TTC549 (cell line): ENCODE measurements around the gene GINS2.

ENCODE experiments used
- FAIRE-seq: peaks from 2 replicates; lab custom pipeline; 2012; peaks lifted over from hg19 to GRCh38; lab: Jason Lieb, UNC

The GINS2 gene

DNA sequence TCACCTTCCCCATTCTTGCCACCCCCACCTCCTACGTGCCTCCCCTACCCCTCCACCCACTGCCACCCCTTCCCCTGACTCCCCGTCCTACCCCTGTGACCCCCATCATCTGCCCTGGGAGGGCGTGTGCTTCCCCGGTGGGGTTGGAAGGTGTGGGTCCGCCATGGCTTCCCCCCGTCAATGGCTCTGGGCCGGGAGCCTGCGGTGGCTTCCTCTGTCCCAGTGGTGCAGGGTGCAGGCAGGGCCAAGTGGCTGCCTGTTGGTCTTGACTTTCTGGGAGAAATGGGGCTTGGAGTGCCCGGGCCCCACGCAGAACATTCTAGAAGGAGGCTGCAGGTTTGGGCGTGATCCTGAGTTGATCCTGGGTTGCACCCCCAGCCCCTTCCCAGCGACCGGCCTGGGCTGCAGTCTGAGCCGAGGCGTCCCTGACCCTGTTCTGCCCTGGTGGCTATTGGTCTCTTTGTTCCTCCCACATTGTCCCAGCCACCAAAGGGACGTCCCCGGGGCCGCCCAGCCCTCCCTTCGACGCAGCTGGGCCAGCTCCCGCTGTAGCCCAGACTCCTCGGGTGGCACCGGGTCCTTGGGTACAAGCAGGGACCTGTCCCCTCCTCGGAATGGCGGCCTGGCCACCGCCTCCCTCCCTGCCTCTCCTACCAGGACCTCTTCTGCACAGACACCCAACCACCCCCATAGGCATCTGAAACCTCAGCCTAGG, 49.9 kb downstream of the GINS2 start:
- no peak for FAIRE-seq

DNA sequence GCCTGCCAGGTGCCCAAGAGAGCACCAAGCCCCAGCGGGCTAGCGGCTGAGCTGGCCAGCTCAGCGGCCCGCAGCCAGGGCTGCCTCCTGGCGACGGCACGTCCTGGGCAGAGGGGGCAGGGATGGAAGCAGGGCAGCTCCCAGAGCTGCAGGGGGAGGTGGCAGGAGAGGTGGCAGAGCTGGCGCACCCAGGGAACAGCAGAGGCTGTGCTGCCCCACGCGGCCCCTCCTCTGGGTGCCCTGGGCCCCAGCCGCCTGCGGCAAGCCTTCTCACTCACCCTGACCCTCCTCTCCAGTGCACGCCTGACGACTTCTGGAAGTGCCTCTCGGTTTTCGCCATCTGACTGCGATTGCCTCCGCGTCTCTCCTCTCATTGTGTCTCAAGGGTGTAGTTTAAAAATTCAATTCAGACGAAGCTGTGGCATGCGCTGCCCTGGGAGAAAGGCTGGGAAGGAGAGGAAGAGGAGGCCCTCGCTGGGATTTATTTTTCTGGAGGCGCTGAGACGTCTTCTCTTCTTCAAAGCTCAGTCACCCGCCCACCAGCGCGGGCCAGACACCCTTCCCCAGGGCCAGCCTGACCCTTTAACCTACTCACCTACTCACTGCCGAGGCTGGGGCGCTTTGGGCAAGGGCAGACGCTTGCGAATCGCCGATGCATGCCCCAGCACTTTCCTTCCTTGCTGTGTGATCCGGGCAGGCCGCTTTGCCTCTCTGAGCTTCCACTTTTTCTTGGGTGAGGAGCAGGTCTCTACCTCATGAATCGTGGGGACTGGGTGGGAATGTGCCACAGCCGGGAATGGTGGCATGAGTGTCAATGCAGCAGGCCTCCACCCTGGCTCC, 50.7 kb downstream of the GINS2 start:
- no peak for FAIRE-seq

DNA sequence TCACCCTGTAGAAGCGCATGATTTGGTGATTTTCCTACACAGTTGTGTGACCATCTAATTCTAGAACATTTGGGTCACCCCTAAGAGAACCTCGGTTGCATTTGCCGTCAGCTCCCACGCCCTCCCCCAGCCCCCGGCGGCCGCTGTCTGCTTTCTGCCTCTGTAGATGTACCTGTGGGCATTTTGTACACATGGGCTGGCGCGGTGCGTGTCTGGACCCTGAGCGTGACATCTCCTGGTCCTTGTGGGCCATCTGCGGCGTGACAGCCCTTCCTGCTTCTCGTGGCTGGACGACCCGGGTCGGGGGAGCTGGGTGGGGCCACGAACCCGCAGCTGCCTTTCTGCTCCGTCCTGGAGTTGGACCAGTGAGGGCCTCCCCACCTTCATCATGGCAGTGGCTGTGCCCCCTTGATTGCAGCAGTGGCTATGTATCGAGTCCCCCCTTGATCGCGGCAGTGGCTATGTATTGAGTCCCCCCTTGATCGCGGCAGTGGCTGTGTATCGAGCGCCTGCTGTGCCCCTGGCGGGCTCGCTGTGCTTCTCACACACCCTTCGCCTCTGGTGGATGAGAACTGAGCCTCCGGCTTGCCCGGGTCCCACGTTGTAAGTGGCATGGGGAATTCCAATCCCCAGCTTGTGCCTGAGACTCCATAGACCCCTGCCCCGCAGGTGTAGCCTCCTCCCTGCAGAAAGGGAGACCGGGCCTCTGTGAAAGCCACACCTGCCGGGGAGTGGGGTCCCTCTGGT, 51.5 kb downstream of the GINS2 start:
- FAIRE-seq: no peak

DNA sequence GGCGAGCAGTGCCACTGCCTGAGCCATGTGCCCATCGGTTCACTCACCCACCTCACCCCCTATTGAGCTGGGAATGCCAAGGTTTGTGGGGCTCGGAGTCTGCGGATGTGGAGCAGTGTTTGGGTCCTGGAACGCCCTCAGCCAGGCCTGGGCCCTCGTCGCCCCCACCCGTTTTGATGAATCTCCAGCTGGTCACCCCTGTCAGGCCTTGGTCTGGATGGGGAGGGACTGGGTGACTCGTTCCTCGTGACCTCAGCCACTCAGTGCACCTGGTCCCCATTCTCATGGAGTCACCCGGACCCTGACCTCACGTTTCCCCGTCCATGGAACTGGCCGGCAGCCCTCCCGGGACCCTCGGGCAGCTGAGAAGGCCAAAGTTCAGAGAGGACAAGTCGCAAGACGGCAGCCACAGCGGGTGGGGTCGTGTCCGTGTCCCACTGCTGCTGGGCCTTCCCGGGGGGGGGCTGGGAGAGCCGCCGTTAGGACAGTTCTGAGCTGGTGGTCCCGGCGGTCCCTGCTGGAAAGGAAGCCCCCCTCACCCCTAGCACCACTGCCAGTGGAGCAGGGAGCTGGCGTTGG, 52.4 kb downstream of the GINS2 start:
- FAIRE-seq: no peak

DNA sequence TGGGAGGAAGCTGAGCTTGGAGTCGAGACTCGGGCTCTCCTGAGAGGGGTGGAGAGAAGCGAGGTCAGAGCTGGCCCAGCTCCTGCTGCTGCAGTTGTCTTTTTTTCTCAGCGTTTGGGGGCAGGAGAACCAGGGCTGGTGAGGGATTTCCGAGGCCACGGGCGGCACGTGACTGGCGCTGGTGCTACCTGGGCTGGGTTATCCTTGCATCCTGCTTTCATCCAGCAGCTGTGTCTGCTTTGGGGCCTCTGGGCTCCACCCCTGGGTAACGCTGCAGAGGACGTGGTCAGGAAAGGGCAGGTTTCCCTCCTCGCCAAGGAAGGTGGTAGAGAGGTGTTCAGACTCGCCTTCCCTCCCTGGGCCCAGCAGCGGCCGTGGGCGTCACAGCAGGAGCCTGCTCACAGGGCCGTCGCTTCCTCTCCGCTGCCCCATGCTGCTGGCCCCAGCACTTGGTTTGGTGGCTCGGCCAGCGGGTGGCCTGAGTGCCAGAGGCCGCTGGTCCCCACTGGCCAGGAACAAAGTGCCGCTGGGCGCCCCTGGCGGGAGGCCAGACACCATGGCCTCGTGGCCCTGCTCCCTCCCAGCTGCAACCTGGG, 53.1 kb downstream of the GINS2 start:
- no peak for FAIRE-seq

DNA sequence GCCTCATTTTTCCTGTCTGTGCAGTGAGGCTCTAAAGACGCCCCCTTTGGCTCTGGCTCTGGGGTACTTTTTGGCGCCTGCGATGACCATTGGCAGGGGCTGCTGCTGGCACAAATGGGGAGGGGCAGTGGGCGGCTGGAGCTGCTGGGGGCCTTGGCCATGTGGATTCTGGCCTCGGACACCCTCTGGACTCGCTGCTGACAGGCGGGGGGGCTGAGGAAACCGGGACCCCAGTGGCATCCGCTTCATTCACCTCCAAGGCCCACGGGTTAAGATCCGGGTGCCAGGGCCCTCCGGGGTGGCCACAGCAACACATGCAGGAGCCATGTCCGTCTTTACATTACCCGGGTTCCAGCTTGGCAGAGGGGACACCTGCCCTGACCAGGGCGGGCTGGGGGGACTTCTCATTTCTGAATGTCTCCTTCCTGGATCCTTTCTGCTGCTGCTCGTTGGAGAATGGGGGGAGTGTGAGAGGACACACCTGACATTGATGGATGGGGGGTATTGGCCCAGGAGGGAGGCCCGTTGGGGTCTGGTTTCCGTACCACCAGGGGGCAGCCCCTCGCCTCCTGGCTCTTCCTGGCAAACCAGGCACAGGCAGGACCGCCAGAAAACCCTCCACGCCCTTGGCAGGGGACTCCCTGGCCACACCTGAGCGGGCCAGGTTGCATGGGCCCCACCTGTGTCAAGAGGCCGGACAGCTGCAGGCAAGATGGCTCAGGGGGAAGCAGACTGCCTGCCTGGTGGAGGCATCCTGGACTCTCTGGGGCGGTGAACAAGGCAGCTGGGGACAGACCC, 53.8 kb downstream of the GINS2 start:
- FAIRE-seq: no peak

DNA sequence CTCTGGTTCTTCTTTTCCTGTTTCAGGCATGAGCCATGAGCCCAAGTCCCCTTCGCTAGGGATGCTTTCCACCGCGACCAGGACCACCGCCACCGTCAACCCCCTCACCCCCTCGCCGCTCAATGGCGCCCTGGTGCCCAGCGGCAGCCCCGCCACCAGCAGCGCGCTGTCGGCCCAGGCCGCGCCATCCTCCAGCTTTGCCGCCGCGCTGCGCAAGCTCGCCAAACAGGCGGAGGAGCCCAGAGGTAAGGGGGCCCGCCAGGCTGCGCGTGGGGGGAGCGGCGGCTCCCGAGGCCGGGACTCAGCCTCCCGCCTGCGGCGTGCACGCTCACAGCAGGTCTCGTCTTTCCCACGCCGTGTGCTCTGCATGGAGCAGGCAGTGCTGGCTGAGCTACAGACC, 54.9 kb downstream of the GINS2 start:
- FAIRE-seq: no peak

DNA sequence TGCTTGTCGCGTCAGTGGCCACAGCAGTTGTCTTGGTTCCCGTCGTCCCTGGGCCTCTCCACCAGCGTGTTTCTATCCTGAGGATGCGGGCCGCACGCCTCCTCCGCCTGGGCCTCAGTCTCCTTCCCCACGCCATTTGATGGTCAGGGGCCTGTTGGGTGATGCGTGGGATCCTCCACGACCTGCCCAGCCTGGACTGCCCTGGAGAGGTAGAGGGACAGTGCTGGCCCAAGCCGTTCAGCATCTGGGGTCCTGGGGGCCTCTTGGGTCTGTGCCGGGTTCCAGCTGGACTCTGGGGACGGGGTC, 55.4 kb downstream of the GINS2 start:
- no peak for FAIRE-seq

DNA sequence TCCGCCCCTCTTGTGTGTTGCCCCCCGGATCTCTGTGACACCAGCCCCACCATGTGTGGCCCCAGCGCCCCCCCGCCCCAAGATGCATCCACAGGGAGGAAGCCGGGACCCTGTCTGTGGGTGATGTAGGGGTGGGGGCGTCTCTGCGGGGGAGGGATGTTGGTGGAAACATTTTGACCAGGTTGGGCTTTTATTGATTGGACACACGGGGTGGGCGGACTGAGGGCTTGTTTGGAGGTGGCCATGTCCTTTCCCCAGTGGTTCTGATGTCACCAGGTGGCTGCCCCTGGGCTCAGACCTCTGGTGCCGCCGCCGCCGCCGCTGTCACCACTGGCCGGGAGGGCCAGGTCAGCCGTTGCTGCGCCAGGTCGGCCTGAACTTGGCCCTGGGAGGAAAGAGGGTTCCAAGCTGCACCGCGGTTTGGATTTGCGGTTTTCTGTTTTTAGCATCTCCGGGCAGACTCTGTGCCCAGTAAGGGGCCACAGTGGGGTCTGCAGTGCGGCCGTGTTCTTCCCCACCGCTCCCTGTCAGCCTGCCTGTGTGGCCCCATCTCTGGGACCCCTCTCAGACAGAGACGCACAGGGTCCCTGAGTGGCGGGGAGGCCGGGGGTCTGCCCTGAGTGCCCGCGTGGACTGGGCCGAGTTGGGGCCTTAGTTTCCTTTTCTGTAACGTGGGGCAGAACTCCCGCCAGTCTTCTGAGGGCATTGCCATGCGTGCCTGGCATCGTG, 55.9 kb downstream of the GINS2 start:
- FAIRE-seq: no peak

DNA sequence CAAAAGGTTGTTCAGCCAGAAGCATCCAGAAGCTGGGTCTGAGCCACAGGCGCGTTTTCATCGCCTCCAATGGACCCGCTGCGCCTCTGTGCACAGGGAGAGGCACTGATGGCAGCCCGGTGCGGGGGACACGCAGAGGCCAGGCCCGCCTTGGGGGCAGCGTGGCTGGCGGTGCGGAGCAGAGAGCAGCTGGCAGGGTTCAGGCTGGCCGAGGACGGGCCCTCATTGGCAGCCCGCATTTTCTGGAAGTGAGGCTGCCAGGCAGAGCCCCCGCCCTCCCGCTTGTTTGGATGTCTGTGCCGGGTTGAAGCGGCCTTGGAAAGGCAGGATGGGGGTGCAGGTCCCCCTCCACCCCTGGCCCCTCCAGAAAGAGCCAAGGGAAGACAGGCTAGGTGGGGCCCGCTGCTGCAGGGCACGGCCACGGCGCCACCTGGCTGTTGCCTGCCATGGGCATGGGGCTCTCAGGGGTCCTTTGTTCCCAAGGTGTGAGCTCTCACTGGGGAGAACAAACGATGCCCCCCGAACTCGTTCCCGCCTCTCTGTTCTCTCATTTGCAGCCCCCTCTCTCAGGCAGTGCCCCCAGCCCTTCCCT, 56.9 kb downstream of the GINS2 start:
- no peak for FAIRE-seq

DNA sequence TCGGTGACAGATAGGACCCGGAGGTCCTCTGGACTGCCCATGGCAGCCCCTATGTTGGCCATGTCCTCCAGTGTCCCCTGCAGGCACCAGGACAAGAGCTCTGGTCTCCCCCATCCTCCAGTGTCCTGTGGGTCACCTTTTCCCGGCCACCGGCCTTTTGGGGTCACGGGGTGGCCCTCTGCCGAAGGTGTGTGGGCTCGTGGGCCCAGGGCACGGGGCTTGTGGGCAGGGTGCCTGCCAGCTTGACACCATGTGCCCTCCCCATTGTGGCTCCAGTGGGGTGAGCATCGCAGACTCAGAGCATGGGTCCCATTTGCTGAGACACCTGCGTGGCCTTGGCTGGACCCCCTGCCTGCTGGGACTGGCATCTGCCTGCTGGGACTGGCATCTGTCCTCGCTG, 57.5 kb downstream of the GINS2 start:
- FAIRE-seq: no peak

DNA sequence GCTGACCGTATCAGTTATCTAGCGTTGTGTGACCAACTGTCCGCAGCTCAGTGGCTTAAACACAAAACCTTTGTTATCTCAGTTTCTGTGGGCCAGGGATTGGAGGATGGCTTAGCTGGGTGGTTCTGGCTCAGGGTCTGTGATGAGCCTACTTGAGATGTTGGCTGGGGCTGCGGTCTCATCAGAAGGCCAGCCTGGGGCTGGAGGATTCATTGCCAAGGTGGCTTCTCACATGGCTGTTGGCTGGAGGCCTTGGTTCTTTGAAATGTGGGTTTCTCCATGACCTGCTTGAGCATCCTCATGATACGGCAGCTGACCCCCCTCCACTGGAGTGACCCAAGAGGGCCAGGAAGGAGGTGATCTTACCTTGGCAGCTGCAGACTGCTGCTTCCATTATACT, 58.9 kb downstream of the GINS2 start:
- no peak for FAIRE-seq

DNA sequence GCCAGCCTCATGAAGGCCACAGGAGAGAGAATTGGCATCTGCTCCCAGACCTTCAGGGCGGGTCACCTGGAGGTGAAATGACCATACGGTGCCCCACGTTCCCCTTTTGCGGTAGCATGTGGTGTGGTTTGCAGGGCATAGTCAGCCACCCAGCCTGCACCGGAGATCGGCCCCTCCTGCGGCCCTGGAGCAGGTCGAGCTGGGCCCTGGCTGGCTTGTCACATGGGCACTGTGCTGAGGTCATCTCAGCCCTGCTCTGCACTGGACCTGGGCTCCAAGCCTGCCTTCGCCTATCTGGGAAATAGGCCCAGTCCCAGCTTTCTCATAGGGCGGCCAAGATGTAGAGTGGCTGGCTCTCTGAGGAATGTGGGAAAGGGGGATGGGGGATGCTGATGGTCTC, 59.4 kb downstream of the GINS2 start:
- FAIRE-seq: no peak

DNA sequence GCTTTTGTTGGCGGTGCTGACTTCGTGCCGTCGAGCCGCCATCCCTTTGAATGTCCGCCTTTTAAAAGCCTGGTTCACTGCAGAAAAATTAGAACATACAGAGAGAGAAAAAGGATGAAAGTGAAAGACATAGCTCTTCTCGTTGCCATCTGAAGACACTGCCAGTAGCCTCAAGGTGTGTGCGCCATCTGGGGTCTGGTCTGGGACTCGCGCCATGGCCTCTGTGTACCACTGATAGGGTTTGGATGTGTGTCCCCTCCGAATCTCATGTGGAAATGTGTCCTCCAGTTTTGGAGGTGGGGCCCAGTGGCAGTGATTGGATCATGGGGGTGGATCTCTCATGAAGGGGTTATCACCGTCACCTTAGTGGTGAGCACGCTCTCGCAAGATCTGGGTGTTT, 60.1 kb downstream of the GINS2 start:
- FAIRE-seq: no peak

DNA sequence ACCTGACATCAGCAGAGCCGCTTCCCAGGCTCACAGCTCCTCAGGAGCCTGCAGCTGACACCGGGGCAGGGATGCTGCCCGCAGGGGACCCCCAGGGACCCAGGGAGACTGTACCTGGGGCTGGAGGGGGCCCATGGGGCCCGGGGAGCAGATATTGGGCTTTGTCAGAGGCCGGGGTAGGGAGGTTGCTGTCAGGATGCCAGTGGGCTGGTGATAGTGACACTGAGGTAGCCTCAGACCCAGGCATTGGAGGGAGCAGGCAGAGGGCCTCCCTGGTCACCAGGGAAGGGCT, 60.5 kb downstream of the GINS2 start:
- no peak for FAIRE-seq

DNA sequence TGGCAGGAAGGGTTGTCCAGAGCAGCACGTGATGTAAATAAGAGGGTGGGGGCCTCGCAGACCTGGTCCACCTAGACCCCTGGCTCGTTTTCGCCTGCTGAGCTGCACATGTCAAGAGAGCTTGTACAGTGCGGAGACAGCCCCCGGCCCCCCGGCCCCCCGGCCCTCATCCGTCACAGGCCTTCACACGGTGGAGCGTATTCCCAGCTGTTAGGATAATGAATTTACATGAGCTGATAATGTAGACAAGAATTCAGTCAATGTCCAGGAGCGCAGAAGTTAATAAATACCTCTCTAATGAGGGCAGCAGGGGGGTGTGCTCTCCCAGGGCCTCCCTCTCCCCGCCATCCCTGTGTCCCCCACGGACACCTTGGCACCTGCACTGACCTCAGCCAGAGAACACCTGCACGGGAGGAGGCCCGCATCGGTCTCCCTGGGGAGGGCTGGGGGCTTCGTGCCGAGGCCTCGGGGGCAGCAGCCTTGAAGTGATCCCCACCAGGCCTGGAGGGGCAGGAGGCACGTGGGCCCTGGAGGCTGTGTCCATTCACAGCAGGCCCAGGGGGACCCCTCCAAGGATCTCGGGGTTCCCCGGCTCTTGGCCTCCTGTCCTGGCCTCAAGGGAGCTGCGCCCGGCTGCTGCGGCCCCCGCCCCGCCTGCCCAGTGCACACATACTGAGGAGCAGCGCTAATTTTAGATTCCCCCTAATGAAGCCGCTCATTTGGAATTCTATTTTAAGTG, 61.1 kb downstream of the GINS2 start:
- FAIRE-seq: no peak

DNA sequence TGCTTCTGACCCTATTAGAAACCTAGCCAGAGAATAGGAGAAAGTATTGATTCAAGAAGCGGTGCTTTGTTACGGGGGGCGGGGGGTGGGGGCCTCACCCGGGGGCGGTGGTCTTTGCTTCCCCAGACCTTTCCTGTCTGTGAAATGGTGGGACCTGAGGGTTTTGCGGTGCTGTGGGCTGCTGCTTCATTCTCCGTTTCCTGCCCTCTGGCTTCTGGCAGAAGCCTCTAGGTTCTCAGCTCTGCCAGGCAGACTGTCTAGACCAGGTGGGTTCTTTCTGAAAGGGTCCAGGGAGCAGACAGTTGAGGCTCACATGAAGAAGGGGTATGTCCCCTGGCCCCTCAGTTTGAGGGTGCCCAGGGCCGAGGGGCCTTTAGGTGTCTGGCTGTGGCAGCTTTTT, 61.7 kb downstream of the GINS2 start:
- FAIRE-seq: no peak
